K562 (cell line): ENCODE data around the gene CKM. TPM values are rescaled to one million over a fixed set of nuclear protein-coding genes. Genes with fewer than 3 reads are reported as not detected.

Source experiments
- ATAC-seq: fragments of 200-7000 bp; cut with Tn5 transposase; 3 replicates; pipeline ENCODE4 v1.9.1; 2020; ENCODE audit warnings: moderate library complexity
- BruUV-seq: library from RNA; stranded (reverse); fragments of 400-500 nt; replicated peaks from 2 replicates; lab custom pipeline; 2021; lab: Mats Ljungman, UMichigan
- CTCF ChIA-PET: fragments of 300-600 bp; formaldehyde crosslinking; extraction: SDS; loops from one replicate; lab custom pipeline; 2021; ENCODE audit warnings: low intra/inter-chr PET ratio; lab: Yijun Ruan, JAX
- POLR2A ChIA-PET: fragments of 300-600, 350-650 bp; sonication (Branson Sonifier 250); formaldehyde crosslinking; extraction: SDS; loops from one replicate; lab custom pipeline; 2021; ENCODE audit warnings: antibody characterized with exemption, inconsistent platforms; lab: Yijun Ruan, JAX
- DNase-seq, 4 experiments: peaks; one replicate each; pipeline versions ENCODE4 v3.0.0 to v3.0.0-alpha.2; 2011 to 2018; ENCODE audit warnings: low spot score in 3 of 4, mixed read lengths in 3 of 4; ENCODE audit errors: extremely low read depth in 1 of 4
- FAIRE-seq: peaks from 2 replicates; lab custom pipeline; 2011; peaks lifted over from hg19 to GRCh38; lab: Jason Lieb, UNC
- H2AFZ ChIP-seq: 2 replicates; pipeline ENCODE4 v1.6.0; 2011; ENCODE audit warnings: low read depth, low read length, control low read depth, inconsistent platforms
- H3K27ac ChIP-seq: fragments of 200-600 bp; 3 replicates; pipeline ENCODE4 v1.8.0; 2011; ENCODE audit warnings: low read depth, mild to moderate bottlenecking, control low read depth, inconsistent platforms, low read length, moderate library complexity, mixed read lengths; ENCODE audit errors: extremely low read depth
- H3K27me3 ChIP-seq, 2 experiments: fragments of 300-600 bp in 1 of 2; 2 replicates in 1 of 2; 3 replicates in 1 of 2; pipeline versions ENCODE4 v1.6.0 to v1.8.0; 2011; ENCODE audit warnings: inconsistent platforms in 2 of 2, low read length in 2 of 2, mild to moderate bottlenecking in 1 of 2, mixed read lengths in 1 of 2, moderate library complexity in 1 of 2; ENCODE audit not compliant: control insufficient read depth in 2 of 2, insufficient read depth in 2 of 2
- H3K36me3 ChIP-seq: fragments of 300-600 bp; 3 replicates; pipeline ENCODE4 v1.8.0; 2011; ENCODE audit warnings: mild to moderate bottlenecking, low read length, inconsistent platforms; ENCODE audit not compliant: control insufficient read depth, insufficient read depth
- H3K4me1 ChIP-seq, 2 experiments: fragments of 200-600 bp in 1 of 2; replicated peaks in 1 of 2; 2 replicates in 1 of 2; 3 replicates in 1 of 2; pipeline versions ENCODE4 v1.5.1 to v1.8.0; 2011; ENCODE audit warnings: inconsistent platforms in 2 of 2, low read length in 2 of 2, mild to moderate bottlenecking in 1 of 2, mixed read lengths in 1 of 2, moderate library complexity in 1 of 2; ENCODE audit not compliant: control insufficient read depth in 2 of 2, insufficient read depth in 2 of 2
- H3K4me2 ChIP-seq: 2 replicates; pipeline ENCODE4 v1.6.1; 2011; ENCODE audit warnings: low read length, control low read depth, inconsistent platforms, mixed read lengths; ENCODE audit not compliant: insufficient read depth
- H3K4me3 ChIP-seq: fragments of 200-600 bp; sonication (generic), shearing (Covaris generic); 2 replicates; pipeline ENCODE4 v1.5.1; 2016; ENCODE audit warnings: control low read depth, inconsistent platforms
- H3K79me2 ChIP-seq: fragments of 200-600 bp; 3 replicates; pipeline ENCODE4 v1.8.0; 2011; ENCODE audit warnings: low read length, inconsistent platforms; ENCODE audit not compliant: control insufficient read depth, insufficient read depth
- H3K9ac ChIP-seq, 2 experiments: 2 replicates each; pipeline versions ENCODE4 v1.6.0 to v1.6.1; 2011; ENCODE audit warnings: low read depth in 2 of 2, low read length in 2 of 2, control low read depth in 1 of 2, inconsistent platforms in 1 of 2, mild to moderate bottlenecking in 1 of 2, mixed read lengths in 1 of 2; ENCODE audit not compliant: insufficient read depth in 1 of 2
- H3K9me1 ChIP-seq: one replicate; pipeline ENCODE4 v1.6.0; 2011; ENCODE audit warnings: inconsistent platforms, mild to moderate bottlenecking, low read length, moderate library complexity; ENCODE audit not compliant: control insufficient read depth, insufficient read depth
- H3K9me3 ChIP-seq: replicated peaks from 2 replicates; pipeline ENCODE4 v1.5.1; 2011; ENCODE audit warnings: low read depth, low read length, inconsistent platforms; ENCODE audit not compliant: control insufficient read depth, insufficient read depth
- H4K20me1 ChIP-seq: replicated peaks from 2 replicates; pipeline ENCODE4 v1.6.1; 2011; ENCODE audit warnings: low read length, inconsistent platforms, mixed read lengths; ENCODE audit not compliant: control insufficient read depth, insufficient read depth
- CBX8 ChIP-seq: fragments of 200-600 bp; sonication (generic); IDR thresholded peaks from 2 replicates; pipeline ENCODE4 v1.6.1; 2012; ENCODE audit warnings: borderline replicate concordance, mixed run types, low read depth, mild to moderate bottlenecking, moderate library complexity, mixed read lengths, low read length, control low read depth, inconsistent platforms; ENCODE audit not compliant: poor library complexity, severe bottlenecking; ENCODE audit errors: extremely low read depth
- ELK3 ChIP-seq: fragments of 450-650 bp; formaldehyde crosslinking; IDR thresholded peaks from 2 replicates; pipeline ENCODE4 v1.4.0; 2020; ENCODE audit warnings: mild to moderate bottlenecking
- KDM1A ChIP-seq, 2 experiments: fragments of 450-650 bp; IDR thresholded peaks; 2 replicates each; pipeline ENCODE4 v1.6.1; 2016; ENCODE audit warnings: mild to moderate bottlenecking in 2 of 2
- KDM5B ChIP-seq: fragments of 200-600 bp; sonication (generic); IDR thresholded peaks from 2 replicates; pipeline ENCODE4 v1.6.1; 2012; ENCODE audit warnings: low read depth, mild to moderate bottlenecking, moderate library complexity, low read length, control low read depth, inconsistent platforms; ENCODE audit not compliant: insufficient replicate concordance
- PML ChIP-seq: IDR thresholded peaks from 2 replicates; pipeline ENCODE4 v1.6.1; 2012; ENCODE audit warnings: low read length, inconsistent platforms
- UBTF ChIP-seq, 2 experiments: IDR thresholded peaks; 2 replicates each; pipeline ENCODE4 v1.6.1; 2012; ENCODE audit warnings: improper control_type of control experiment in 2 of 2, low read depth in 2 of 2, low read length in 2 of 2, borderline replicate concordance in 1 of 2
- ZNF592 ChIP-seq: fragments of 450-650 bp; IDR thresholded peaks from 2 replicates; pipeline ENCODE4 v1.6.1; 2017; ENCODE audit warnings: antibody characterized with exemption, mild to moderate bottlenecking
- ZNF696 ChIP-seq: fragments of 250-450 bp; sonication (Bioruptor Pico); conservative IDR thresholded peaks from 2 replicates; pipeline ENCODE4 v1.4.0; 2020; ENCODE audit warnings: mild to moderate bottlenecking, moderate library complexity
- WGBS: fragments of 100-300 bp; shearing (Covaris generic); methylation state at CpG from one replicate; pipeline ENCODE4 v1.1.6; 2016; ENCODE audit warnings: low coverage, mixed read lengths; ENCODE audit not compliant: insufficient coverage; ENCODE audit errors: missing lambda C conversion rate; 5-methylcytosine and 5-hydroxymethylcytosine counted together
- in situ Hi-C: fragments of 300-500 bp; cut with MboI; formaldehyde crosslinking; loops from 4 replicates; pipeline ENCODE4 v1.15.0; 2018; ENCODE audit warnings: inconsistent platforms, mixed read lengths
- intact Hi-C: fragments of 100-400 bp; cut with micrococcal nuclease; formaldehyde crosslinking; loops from 2 replicates; pipeline ENCODE4 v1.14.2; 2022
- polyA plus RNA-seq, 8 experiments: library from polyadenylated mRNA; depleted of rRNA in 4 of 8; stranded (reverse) in 5 of 8; unstranded in 3 of 8; fragments of >200 nt; fragmentation: Nextera tagmentation in 2 of 8; fragmentation: Illumina TruSeq in 1 of 8; extraction: Ambion mirVana in 2 of 8; extraction: Trizol in 1 of 8; gene quantifications; 2 replicates each; pipeline versions ENCODE4 v1.2.1 to v1.2.3, GENCODE V29; 2011 to 2014; ENCODE audit warnings: inconsistent platforms in 1 of 8, missing spikeins in 1 of 8
- total RNA-seq, 7 experiments: library from RNA; depleted of rRNA in 6 of 7; stranded (reverse); fragments of >200 nt in 6 of 7; fragmentation: Illumina TruSeq in 2 of 7; extraction: Trizol in 2 of 7; gene quantifications; 2 replicates each; pipeline versions ENCODE4 v1.2.1 to v1.2.3, GENCODE V29; 2011 to 2021; ENCODE audit warnings: low replicate concordance in 1 of 7
- TF ChIP-seq, protein P1 (sequence below): IDR thresholded peaks from 2 replicates; pipeline ENCODE4 v1.6.1; 2016; ENCODE audit warnings: missing genetic modification characterization, missing compliant biosample characterization

The CKM gene
- total and polyA plus RNA-seq, 9 of the 15 experiments (the other 6 are each of a cell fraction or from before 2014, with no cell fraction given) = 0.06 to 0.17 (median 0.09) TPM; not detected in 4

GRCh38 chr19:45331411-45331810 is 8.7 kb upstream of the CKM start (continued):
- TF ChIP-seq UBTF (IDR thresholded peaks at IDR 0.05; ENCODE audit: borderline replicate concordance in 1 of 2, low read depth in 2 of 2, low read length in 2 of 2) = no peak

DNA sequence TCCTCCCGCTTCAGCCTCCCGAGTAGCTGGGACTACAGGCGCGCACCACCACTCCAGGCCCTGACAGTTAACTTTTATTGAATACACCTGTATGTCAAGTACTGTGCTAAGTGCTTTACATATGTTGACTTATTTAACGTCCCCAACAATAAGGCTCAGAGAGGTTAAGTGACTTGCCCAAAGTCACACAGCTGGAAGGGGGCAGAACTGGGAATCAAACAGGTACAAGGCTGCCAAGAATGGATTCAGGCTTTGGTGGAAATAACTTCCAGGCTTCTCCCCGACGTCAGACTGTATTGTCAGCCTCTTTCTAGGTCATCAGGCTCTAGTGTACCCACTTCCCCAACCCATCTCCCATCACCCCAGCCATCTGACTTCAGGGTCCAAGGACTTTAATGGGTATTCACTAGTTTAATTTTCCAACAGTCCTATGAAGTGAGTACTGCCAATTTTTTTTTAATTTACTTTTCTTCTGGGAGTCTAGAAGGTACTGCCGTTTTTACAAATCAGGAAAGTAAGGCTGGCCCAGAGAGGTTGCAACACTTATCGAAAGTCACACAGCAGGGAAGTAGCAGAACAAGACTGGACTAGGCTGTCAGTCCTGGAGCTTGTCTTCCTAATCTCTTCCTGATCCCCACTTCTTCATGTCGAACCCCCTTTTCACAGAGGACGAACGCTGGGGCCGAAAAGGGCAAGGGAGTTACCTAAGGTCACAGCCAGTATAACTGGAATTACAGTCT is 4.9 kb upstream of the CKM start:
- no peak overlapping the region for H3K4me2 ChIP-seq
- WGBS = 44% methylated on average over 13 of the region's 13 CpGs
- H3K79me2 ChIP-seq = no peaks in the 10 kb centered on the region
- no peaks in the 10 kb centered on the region for H3K36me3 ChIP-seq
- ChIA-PET POLR2A (interaction anchor here (0.5 kb wide), 1 partner anchor 235 kb away, joined by 3 read pairs; the partner anchor contains the start of gene PPP1R37), CTCF (no interaction called here)
- H3K4me1 ChIP-seq = peaks cover 2 to 20% of the 10 kb centered on the region in 2 experiments; a peak in 2 of 5 replicates
- H3K27me3 ChIP-seq = no peaks in the 10 kb centered on the region
- BruUV-seq = no TSS peak
- ATAC-seq (no peak), DNase-seq (no peak), FAIRE-seq (no peak)
- no peak overlapping the region for H3K4me3 ChIP-seq
- in situ Hi-C loops = no loop called here
- H3K9me1 ChIP-seq = no peaks in the 10 kb centered on the region
- intact Hi-C loops = no loop called here
- no peak overlapping the region for H3K27ac ChIP-seq
- no peaks in the 10 kb centered on the region for H3K9me3 ChIP-seq
- no peaks in the 10 kb centered on the region for H4K20me1 ChIP-seq
- peak overlapping the region; percentile 43; the same call in 1 of the 2 replicates for H2AFZ ChIP-seq
- no peak overlapping the region for H3K9ac ChIP-seq
- TF ChIP-seq KDM5B = no peak
- TF ChIP-seq ELK3 (CRISPR knock-in tag) = no peak
- TF ChIP-seq PML = no peak
- peak; percentile 56 to 72 for TF ChIP-seq KDM1A (IDR thresholded peaks at IDR 0.05)
- TF ChIP-seq ZNF696 (CRISPR knock-in tag) = no peak
- no peak for TF ChIP-seq ZNF592
- TF ChIP-seq CBX8 = no peak
- TF ChIP-seq, protein P1, sequence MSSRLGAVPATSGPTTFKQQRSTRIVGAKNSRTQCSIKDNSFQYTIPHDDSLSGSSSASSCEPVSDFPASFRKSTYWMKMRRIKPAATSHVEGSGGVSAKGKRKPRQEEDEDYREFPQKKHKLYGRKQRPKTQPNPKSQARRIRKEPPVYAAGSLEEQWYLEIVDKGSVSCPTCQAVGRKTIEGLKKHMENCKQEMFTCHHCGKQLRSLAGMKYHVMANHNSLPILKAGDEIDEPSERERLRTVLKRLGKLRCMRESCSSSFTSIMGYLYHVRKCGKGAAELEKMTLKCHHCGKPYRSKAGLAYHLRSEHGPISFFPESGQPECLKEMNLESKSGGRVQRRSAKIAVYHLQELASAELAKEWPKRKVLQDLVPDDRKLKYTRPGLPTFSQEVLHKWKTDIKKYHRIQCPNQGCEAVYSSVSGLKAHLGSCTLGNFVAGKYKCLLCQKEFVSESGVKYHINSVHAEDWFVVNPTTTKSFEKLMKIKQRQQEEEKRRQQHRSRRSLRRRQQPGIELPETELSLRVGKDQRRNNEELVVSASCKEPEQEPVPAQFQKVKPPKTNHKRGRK (tag) = no peak
